HFF-Myc (cell line): ENCODE measurements around the gene MXD4.

Experiments
- DNase-seq: peaks from one replicate; pipeline ENCODE4 v3.0.0-alpha.2; 2011; ENCODE audit warnings: low read depth; ENCODE audit errors: extremely low read depth
- H3K4me3 ChIP-seq: replicated peaks from 2 replicates; pipeline ENCODE4 v1.5.1; 2011; ENCODE audit warnings: low read depth, mild to moderate bottlenecking, control low read depth, low read length
- CTCF ChIP-seq: IDR thresholded peaks from 2 replicates; pipeline ENCODE4 v1.5.1; 2012; ENCODE audit warnings: mild to moderate bottlenecking, low read depth, low read length, control low read depth; ENCODE audit errors: missing control alignments

The MXD4 gene

DNA sequence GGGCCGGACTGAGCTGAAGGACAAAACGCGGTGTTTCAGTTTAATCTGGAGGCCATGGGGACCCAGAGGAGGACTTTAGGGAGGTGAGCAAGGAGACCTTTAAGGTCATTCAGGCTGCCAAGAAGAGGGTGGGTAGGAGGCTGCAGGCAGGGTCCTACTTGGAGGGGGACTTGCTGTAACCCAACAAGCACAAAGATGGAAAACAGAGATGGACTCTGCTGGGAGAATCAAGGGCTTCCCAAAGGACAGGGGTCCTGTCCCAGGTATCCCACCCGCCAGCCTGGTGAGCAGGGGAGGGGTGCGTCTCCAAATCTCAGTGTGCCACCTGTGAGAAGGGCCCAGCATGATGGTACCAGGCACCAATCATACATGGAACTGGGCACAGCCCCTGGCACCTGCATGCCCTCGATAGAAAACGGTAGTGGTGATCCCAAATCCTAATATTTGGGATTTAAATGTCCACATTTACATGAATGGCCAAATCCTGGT is 16.1 kb downstream of the MXD4 start:
- DNase-seq: no peak
- TF ChIP-seq CTCF: no peak
- H3K4me3 ChIP-seq: no peak overlapping the region

- H3K4me3 ChIP-seq: no peak overlapping the region
- DNase-seq: no peak
- TF ChIP-seq CTCF: no peak
These were observed 16.7 kb downstream of the MXD4 start for GRCh38 chr4:2245057-2245786.

DNA sequence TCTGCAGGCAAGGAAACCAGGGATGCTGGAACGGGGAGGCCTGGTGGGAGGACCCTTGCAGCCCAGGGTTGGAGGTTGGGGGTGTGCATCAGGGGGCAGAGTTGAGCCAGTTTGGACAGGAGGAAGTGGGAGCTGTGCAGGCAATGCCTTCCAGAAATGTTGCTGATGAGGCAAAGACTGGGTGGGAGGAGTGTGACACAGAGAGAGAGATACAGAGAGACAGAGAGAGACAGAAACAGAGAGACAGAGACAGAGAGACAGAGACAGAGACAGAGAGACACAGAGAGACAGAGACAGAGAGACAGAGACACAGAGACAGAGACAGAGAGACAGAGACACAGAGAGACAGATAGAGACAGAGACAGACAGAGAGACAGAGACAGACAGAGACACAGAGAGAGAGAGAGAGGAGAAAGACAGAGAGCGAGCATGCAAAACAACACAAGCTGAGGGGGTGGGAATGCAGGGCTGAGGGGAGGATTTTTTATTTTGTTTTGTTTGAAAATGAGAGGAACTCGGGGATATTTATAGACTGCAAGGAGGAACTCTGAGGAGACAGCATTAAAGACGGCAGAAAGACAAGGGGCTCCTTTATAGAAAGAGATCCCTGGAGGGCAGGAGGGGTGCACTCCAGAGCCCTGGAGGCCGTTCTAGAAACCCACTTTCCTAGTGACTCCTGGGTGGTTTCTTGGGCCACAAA is 18.1 kb downstream of the MXD4 start:
- no peak for DNase-seq
- H3K4me3 ChIP-seq: no peak overlapping the region
- TF ChIP-seq CTCF: peak; percentile 24

GRCh38 chr4:2241410-2242353 is 20.2 kb downstream of the MXD4 start, which contains the start of the genes HAUS3 and POLN:
TSS of gene HAUS3 (minus strand) at chr4:2242121. CDS start at chr4:2240946, 1,175 bp downstream.
TSS of gene POLN (minus strand) at chr4:2242121. CDS start at chr4:2229231, 12,890 bp downstream.
- TF ChIP-seq CTCF: no peak
- DNase-seq: peak; percentile 94

DNA sequence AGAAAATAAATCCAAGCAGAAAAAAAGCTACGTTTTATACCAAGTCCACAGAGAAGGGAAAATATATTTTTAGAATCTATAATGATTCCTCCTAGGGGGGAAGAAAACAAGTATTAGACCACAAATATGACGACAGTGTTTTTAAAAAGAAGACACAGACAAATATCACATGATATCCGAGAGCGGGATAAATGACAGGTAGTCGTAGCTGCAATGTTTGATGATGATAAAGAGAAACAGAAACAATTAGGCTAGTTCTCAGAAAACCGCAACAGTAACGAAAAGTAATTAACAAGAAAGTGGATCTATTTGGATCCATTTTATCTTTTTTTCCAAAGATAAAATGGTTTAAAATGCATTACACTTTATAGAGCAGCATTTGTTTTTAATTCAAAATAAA is 20.9 kb downstream of the MXD4 start:
- DNase-seq: no peak
- peak overlapping the region; percentile 88 for H3K4me3 ChIP-seq
- no peak for TF ChIP-seq CTCF

More at GRCh38 chr4:2241410-2242353, 20.2 kb downstream of the MXD4 start, which contains the start of the genes HAUS3 and POLN:
- H3K4me3 ChIP-seq: peak within 1 kb of the TSS; percentile 88
